Measurements from ENCODE around the gene FHIP2A.
"Not testable (repeated sequence)": the region's sequence is repeated elsewhere in the genome, so short reads cannot be mapped to it uniquely, and the experiment has no call there.

FHIP2A gene, protein sequence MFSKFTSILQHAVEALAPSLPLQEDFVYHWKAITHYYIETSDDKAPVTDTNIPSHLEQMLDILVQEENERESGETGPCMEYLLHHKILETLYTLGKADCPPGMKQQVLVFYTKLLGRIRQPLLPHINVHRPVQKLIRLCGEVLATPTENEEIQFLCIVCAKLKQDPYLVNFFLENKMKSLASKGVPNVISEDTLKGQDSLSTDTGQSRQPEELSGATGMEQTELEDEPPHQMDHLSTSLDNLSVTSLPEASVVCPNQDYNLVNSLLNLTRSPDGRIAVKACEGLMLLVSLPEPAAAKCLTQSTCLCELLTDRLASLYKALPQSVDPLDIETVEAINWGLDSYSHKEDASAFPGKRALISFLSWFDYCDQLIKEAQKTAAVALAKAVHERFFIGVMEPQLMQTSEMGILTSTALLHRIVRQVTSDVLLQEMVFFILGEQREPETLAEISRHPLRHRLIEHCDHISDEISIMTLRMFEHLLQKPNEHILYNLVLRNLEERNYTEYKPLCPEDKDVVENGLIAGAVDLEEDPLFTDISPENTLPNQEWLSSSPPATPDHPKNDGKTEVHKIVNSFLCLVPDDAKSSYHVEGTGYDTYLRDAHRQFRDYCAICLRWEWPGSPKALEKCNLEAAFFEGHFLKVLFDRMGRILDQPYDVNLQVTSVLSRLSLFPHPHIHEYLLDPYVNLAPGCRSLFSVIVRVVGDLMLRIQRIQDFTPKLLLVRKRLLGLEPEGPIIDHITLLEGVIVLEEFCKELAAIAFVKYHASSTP

DNA sequence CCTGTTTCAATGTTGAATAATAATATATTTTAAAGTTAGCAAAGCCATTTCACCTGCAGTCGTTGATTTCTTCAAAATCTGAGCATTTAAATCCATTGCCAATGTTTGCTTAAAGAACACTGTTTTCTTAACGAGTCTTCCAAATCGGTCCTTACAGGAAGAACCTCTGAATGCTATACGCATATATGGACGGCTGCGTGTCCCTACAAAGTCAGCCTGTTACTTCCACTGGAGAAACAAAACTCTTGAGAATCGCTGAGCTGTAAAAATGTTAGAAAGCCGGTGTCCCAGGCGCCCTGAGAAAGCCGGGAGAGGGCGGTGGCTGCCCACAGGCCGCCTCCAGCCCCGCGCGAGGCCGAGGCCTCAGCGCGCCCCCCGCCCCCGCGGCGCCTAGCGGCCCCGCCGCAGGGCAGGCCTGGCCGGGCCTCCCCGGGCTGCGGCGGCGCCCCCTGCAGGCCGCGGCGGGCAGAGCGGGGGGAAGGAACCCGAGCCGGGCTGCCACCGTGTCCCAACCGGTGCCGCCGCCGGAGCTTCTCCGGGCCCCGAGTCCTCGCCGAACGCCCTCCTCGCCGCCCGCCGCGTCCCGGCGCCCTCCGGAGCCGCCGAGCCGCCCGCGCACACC is at the start of gene FHIP2A:
Gene FHIP2A (plus strand): TSS at position 488 of the 622 bp plus-strand sequence. CDS start 299 bp downstream, outside the sequence.
- DNase-seq: peak; percentile 42

- no peak for DNase-seq
Measured at GRCh38 chr10:114772496-114773196, 48.9 kb upstream of the FHIP2A start.

GRCh38 chr10:114773197-114773532 is 48.4 kb upstream of the FHIP2A start:
- DNase-seq: no peak

DNA sequence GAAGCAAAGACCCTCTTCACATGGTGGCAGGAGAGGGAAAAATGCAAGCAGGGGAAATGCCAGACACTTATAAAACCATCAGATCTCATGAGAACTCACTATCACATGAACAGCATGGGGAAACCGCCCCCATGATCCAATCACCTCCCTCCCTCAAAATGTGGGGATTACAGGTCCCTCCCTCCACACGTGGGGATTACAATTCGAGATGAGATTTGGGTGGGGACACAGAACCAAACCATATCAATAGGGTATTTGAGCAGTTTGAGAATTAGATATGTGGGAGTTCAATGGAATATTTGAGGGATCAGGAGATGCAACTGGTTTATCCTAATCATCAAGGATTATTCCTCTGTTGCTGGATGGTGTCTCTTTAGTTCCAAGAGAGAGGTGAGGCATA is 46.5 kb upstream of the FHIP2A start:
- not testable (repeated sequence) for DNase-seq

DNA sequence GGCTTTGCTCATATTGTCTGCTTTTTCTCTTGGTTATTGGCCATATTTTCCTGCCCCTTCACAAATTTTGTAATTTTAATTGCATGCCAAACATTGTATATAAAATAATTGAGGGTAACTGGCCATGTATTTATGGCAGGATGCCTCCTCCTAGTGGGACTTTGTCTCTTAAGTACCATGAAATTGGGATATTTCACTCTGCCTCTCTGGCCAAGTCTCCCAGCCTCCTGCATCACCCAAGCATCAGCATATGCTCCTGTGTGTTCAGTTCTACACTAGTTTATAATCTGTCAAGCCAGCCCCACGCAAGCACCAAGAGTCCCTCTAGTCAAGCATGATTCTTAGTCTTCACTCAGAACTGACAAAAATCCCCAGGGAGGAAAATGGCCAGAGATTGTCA is 44.2 kb upstream of the FHIP2A start:
- no peak for DNase-seq

DNA sequence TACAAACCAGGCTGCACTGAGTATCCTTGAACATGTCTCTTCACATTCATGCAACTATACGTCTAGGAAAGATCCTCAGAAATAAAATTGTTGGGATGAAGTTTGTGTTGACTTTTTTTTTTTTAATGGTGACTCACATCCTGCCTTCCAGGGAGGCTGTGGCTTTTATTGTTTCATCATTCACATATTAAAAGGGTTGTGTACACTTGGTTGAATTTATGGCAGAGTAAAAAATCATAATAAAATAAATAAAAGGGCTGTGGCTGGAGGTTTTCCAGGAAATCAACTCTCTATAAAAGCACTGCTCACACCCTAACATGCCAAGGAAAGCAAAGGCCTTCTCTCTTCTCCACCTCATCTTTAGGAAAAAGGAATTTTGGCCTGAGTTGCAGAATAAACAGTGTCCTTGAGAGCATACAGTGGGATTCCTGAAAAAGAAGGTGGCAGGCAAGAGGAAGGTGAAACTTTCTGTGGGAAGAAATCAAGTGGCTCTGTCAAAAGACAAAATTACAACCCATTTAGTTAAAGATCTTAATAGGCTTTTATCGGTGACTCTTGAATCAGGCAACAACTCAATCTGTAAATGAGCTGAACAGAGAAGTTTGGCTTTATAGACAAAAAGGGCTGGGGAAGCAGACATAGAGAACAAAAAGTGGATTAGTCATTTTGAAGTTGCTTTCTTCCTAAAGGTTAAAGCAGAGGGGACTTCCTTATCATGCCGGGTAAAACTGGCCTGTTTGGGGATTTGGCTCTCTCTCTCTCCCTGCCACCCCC is 41.6 kb upstream of the FHIP2A start:
- DNase-seq: no peak

DNA sequence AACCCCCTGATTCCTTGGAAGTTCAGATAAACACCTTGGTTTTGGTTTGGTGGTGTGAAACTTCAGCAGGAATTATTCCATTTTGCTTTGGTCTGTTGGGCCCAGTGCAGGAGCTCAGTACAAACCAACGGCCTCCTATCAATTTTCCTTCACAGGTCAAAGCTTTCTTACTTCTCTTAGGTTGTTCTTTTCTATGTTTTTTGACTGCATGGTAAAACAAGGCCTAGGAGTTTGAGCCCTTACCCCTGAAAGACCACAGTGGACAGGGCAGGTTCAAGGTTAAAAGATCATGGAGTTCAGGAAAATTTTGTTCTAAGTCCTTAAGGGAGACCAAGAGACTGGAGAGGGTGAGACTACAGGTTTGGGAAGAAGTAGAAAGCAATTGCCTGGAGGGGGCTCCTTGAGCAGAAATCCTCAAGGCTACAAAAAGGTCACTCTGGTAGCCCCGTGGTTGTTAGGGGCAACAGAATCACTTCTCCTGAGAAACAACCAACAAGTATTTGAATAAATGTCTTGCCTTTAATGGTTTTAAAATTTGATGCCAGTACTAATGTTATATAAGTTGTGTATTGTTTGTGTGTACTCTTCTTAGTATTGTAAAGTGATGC is 40.9 kb upstream of the FHIP2A start:
- no peak for DNase-seq

DNA sequence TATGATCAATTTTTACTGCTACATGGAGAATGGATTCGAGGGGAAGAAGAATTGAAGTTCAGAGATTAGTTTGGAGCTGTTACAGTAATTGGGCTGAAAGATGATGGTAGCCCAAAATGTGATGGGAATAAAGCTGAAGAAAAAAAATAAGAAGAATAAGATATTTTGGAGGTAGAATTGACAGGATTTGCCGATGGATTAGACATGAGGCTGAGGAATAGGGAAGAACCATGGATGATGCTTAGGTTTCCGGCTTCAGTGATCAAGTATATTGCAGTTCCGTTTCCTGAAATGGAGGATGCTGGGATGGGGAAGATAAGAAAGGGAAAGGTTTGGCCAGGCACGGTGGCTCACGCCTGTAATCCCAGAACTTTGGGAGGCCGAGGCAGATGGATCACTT is 38.9 kb upstream of the FHIP2A start:
- no peak for DNase-seq

GRCh38 chr10:114783686-114784085 is 37.9 kb upstream of the FHIP2A start:
- no peak for DNase-seq

- DNase-seq: not testable (repeated sequence)
Measured at GRCh38 chr10:114786492-114786891, 35.1 kb upstream of the FHIP2A start.

- DNase-seq: not testable (repeated sequence)
Measured at GRCh38 chr10:114787131-114787530, 34.4 kb upstream of the FHIP2A start.

- DNase-seq: no peak
Measured at GRCh38 chr10:114791768-114792167, 29.8 kb upstream of the FHIP2A start.

- DNase-seq: no peak
Measured at GRCh38 chr10:114795039-114795438, 26.5 kb upstream of the FHIP2A start.

DNA sequence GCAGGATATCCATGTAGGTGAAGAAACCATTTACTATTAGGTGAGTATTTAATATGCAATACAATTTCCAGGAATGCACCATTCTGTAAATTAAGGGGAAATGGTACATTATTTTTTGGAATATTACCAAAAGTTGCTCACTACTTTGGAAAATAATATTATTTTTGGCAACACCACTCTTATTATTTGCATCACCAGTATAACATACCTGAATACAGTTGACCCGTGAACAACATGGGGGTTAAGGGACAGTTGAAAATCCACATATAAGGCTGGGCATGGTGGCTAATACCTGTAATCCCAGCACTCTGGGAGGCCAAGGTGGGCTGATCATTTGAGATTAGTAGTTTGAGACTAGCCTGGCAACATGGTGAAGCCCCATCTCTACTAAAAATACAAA is 21.2 kb upstream of the FHIP2A start:
- no peak for DNase-seq

GRCh38 chr10:114801411-114801813 is 20.2 kb upstream of the FHIP2A start:
- DNase-seq: no peak

DNA sequence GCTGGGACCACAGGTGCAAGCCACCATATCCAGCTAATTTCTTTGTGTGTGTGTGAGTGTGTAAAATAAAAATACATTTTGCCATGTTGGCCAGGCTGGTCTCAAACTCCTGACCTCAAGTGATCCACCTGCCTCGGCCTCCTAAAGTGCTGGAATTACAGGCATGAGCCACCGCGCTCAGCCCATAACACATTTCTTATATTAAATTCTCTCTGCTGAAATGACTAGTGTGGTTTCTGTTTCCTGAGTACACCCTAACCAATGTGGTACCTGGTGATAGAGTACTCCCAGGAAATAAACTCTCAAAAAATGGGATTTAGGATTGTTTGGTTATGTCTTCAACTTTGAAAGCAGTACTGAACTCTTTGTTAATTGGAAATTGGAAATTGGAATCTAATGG is 19.4 kb upstream of the FHIP2A start:
- DNase-seq: no peak

DNA sequence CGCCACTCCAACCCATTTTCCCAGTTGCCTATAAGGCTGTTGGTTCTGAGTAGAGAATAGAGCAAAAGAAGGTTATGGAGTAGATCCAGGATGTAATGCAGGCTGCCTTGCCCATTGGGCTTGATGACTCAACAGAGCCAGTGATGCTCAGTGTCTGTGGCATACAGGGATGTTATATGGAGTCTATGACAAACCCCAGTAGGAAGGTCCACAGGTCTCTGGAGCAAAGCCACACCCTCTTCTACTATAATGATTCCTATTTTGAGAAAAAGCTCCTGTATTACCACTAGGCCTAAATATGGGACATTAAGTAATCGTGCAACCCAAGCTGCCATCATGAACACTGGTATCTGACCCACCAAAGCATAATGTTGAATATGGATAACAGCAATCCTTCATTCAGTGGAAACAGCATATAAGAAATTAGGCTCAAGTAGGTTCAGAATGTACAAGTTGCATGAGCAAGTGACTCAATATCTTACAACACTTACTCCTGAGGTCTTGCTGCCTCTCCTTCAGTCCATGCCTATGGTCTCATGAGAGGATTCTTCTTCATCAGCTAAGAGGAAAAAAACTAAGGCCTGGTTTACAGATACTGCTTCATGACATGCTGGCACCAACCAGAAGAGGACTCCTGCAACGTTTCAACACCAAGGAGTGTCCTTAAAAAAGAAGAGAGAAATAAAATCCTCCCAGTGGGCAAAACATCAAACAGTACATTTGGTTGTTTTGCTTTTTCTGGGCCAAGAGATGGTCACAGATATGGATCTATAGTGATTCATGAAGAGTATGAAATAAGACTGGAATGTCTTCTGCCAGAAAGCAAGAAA is 14.8 kb upstream of the FHIP2A start:
- DNase-seq: no peak

DNA sequence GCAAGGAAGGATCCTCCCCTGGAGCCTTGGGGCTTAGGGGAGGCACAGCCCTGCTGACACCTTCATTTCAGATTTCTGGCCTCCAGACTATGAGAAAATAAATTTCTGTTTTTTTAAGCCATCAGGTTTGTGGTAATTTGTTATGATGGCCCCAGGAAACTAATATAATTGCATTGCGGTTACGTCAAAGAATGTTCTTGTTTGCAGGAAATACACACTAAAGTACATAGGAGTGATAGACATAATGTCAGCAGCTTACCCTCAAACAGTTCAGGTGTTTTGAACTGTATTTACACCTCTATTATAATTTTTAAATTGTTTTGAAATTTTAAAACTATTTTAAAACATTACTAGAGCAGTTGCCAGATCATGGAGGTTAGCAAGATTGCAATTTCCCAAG is 12.6 kb upstream of the FHIP2A start:
- no peak for DNase-seq

GRCh38 chr10:114810926-114811325 is 10.7 kb upstream of the FHIP2A start:
- DNase-seq: no peak

- no peak for DNase-seq
Measured at GRCh38 chr10:114811862-114812261, 9.7 kb upstream of the FHIP2A start.

GRCh38 chr10:114815791-114816190 is 5.8 kb upstream of the FHIP2A start:
- DNase-seq: no peak
